ENCODE measurements around the gene LRIG1.
A peak's percentile ranks its signal among the peaks of the same experiment; 100 is the strongest.

Gene LRIG1

GRCh38 chr3:66500576-66501482 is at the start of gene LRIG1:
Gene LRIG1, minus strand, starts transcription at chr3:66501022. Its CDS starts 615 bp downstream, at chr3:66500407.
- peak; percentile 94 for DNase-seq (ENCODE audit: low read depth, low spot score)

GRCh38 chr3:66544619-66545429 is 44.0 kb upstream of the LRIG1 start:
- DNase-seq (ENCODE audit: low read depth, low spot score), result no peak

- DNase-seq (ENCODE audit: low read depth, low spot score), result no peak
These were observed 41.3 kb upstream of the LRIG1 start for GRCh38 chr3:66542153-66542552.

- DNase-seq (ENCODE audit: low read depth, low spot score), result no peak
These were observed 38.7 kb upstream of the LRIG1 start for GRCh38 chr3:66539466-66539989.

GRCh38 chr3:66538390-66538789 is 37.6 kb upstream of the LRIG1 start:
- DNase-seq (ENCODE audit: low read depth, low spot score), result no peak

- no peak for DNase-seq (ENCODE audit: low read depth, low spot score)
These were observed 36.9 kb upstream of the LRIG1 start for GRCh38 chr3:66537735-66538134.

GRCh38 chr3:66536791-66537190 is 36.0 kb upstream of the LRIG1 start:
- no peak for DNase-seq (ENCODE audit: low read depth, low spot score)

GRCh38 chr3:66534304-66534845 is 33.6 kb upstream of the LRIG1 start:
- no peak for DNase-seq (ENCODE audit: low read depth, low spot score)

GRCh38 chr3:66532613-66533012 is 31.8 kb upstream of the LRIG1 start:
- DNase-seq (ENCODE audit: low read depth, low spot score), result no peak

GRCh38 chr3:66532160-66532587 is 31.4 kb upstream of the LRIG1 start:
- no peak for DNase-seq (ENCODE audit: low read depth, low spot score)

GRCh38 chr3:66531256-66531655 is 30.4 kb upstream of the LRIG1 start:
- no peak for DNase-seq (ENCODE audit: low read depth, low spot score)

- no peak for DNase-seq (ENCODE audit: low read depth, low spot score)
These were observed 26.4 kb upstream of the LRIG1 start for GRCh38 chr3:66527246-66527645.

- no peak for DNase-seq (ENCODE audit: low read depth, low spot score)
These were observed 24.9 kb upstream of the LRIG1 start for GRCh38 chr3:66525771-66526170.

- DNase-seq (ENCODE audit: low read depth, low spot score), result no peak
These were observed 19.9 kb upstream of the LRIG1 start for GRCh38 chr3:66520724-66521123.

GRCh38 chr3:66518644-66519043 is 17.8 kb upstream of the LRIG1 start:
- DNase-seq (ENCODE audit: low read depth, low spot score), result no peak

- DNase-seq (ENCODE audit: low read depth, low spot score), result no peak
These were observed 17.3 kb upstream of the LRIG1 start for GRCh38 chr3:66518126-66518525.

- no peak for DNase-seq (ENCODE audit: low read depth, low spot score)
These were observed 16.4 kb upstream of the LRIG1 start for GRCh38 chr3:66517241-66517640.

GRCh38 chr3:66508461-66508860 is 7.6 kb upstream of the LRIG1 start:
- DNase-seq (ENCODE audit: low read depth, low spot score), result no peak

GRCh38 chr3:66507423-66508260 is 6.8 kb upstream of the LRIG1 start:
- DNase-seq (ENCODE audit: low read depth, low spot score), result no peak

- DNase-seq (ENCODE audit: low read depth, low spot score), result no peak
These were observed 5.3 kb upstream of the LRIG1 start for GRCh38 chr3:66506154-66506553.

All from smooth muscle cell of the brain vasculature (primary cell).